Tibial nerve (tissue), 3 donors: ENCODE measurements around the gene CAVIN2.

ENCODE experiments used
- POLR2A ChIP-seq, 2 donors: fragments of 450-650 bp; IDR thresholded peaks; one replicate each; pipeline ENCODE4 v1.6.1; 2017; ENCODE audit warnings: antibody characterized with exemption in 2 of 2, mild to moderate bottlenecking in 2 of 2, moderate library complexity in 2 of 2
- TF ChIP-seq, protein P1 (sequence below), 5 experiments: fragments of 200-600 bp in 3 of 5; fragments of 450-650 bp in 2 of 5; sonication (generic) in 3 of 5; IDR thresholded peaks; one replicate each; pipeline ENCODE4 v1.5.1; 2016 to 2019; ENCODE audit warnings: antibody characterized with exemption in 5 of 5, mild to moderate bottlenecking in 3 of 5, moderate library complexity in 2 of 5

DNA sequence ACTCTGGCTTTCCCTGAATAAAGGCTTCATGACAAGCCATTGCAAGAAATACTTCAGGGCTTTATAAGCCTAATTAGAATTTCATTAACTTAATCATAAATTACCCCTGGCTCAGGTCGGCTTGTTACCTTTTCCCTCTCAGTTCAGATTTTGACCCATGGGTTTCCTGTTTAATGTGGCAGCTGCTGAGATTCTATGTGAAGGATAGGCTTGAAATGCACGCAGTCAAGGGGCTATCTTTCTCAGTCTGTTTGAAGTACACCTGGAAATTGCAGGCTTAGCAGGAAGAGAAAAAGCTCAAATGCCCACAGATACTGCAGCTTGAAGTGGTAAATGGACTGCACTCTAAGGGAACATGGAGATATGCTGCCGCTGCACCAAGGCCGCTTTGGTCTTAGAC, 49.4 kb downstream of the CAVIN2 start:
- TF ChIP-seq, protein P1, sequence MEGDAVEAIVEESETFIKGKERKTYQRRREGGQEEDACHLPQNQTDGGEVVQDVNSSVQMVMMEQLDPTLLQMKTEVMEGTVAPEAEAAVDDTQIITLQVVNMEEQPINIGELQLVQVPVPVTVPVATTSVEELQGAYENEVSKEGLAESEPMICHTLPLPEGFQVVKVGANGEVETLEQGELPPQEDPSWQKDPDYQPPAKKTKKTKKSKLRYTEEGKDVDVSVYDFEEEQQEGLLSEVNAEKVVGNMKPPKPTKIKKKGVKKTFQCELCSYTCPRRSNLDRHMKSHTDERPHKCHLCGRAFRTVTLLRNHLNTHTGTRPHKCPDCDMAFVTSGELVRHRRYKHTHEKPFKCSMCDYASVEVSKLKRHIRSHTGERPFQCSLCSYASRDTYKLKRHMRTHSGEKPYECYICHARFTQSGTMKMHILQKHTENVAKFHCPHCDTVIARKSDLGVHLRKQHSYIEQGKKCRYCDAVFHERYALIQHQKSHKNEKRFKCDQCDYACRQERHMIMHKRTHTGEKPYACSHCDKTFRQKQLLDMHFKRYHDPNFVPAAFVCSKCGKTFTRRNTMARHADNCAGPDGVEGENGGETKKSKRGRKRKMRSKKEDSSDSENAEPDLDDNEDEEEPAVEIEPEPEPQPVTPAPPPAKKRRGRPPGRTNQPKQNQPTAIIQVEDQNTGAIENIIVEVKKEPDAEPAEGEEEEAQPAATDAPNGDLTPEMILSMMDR (IDR thresholded peaks at IDR 0.05): no peak
- no peak for TF ChIP-seq POLR2A (IDR thresholded peaks at IDR 0.05)
